Natural killer cell treated with Interleukin-12 subunit alpha and Interleukin-12 subunit beta and Interleukin-15 and Interleukin-18, amount 100 ng/mL, for 72 hours (primary cell): ENCODE data around the gene SYNPO2L. TPM values are rescaled to one million over a fixed set of nuclear protein-coding genes. Genes with fewer than 3 reads are reported as not detected.
"Not testable (repeated sequence)": the region's sequence is repeated elsewhere in the genome, so short reads cannot be mapped to it uniquely, and the experiment has no call there.

Experiments used
- ATAC-seq, 2 donors: fragments of 150-1000 bp; cut with Tn5 transposase in 1 of 2; sonication (Bioruptor Pico), chemical (Tn5 transposase) in 1 of 2; 2 replicates each; pipeline ENCODE4 v1.10.0; 2021
- DNase-seq: peaks from one replicate; pipeline ENCODE4 v3.0.0; 2022; ENCODE audit warnings: low spot score
- H3K27ac Mint-ChIP-seq, 2 donors: 1 replicate in 1 of 2; 2 replicates in 1 of 2; pipeline ENCODE4 v1.8.0; 2022; ENCODE audit warnings: mixed read lengths in 2 of 2, mild to moderate bottlenecking in 1 of 2, moderate library complexity in 1 of 2
- H3K27me3 Mint-ChIP-seq, 2 donors: 1 replicate in 1 of 2; 2 replicates in 1 of 2; pipeline ENCODE4 v1.8.0; 2022; ENCODE audit warnings: mixed read lengths in 2 of 2
- H3K36me3 Mint-ChIP-seq: one replicate; pipeline ENCODE4 v1.8.0; 2022; ENCODE audit warnings: mixed read lengths
- H3K4me1 Mint-ChIP-seq, 2 donors: 1 replicate in 1 of 2; 2 replicates in 1 of 2; pipeline ENCODE4 v1.8.0; 2022; ENCODE audit warnings: low read depth in 2 of 2, mixed read lengths in 2 of 2, mild to moderate bottlenecking in 1 of 2
- H3K4me3 Mint-ChIP-seq: one replicate; pipeline ENCODE4 v1.8.0; 2022; ENCODE audit warnings: mixed read lengths
- H3K9me3 Mint-ChIP-seq: 2 replicates; pipeline ENCODE4 v1.8.0; 2022; ENCODE audit warnings: mixed read lengths
- total RNA-seq, 2 donors: library from RNA; stranded (reverse); gene quantifications; one replicate each; pipeline ENCODE4 v1.2.3, GENCODE V29; 2022

SYNPO2L gene
- total RNA-seq, 2 donors from 2014 or later: not detected

GRCh38 chr10:73663621-73664020 lies 7.8 kb upstream of the SYNPO2L start:
- ATAC-seq, H3K9me3 Mint-ChIP-seq, DNase-seq, H3K4me1 Mint-ChIP-seq, H3K36me3 Mint-ChIP-seq, H3K4me3 Mint-ChIP-seq, H3K27me3 Mint-ChIP-seq, H3K27ac Mint-ChIP-seq: not testable (repeated sequence)

- H3K4me3 Mint-ChIP-seq, H3K9me3 Mint-ChIP-seq, H3K36me3 Mint-ChIP-seq, ATAC-seq, H3K27me3 Mint-ChIP-seq, DNase-seq, H3K4me1 Mint-ChIP-seq, H3K27ac Mint-ChIP-seq: not testable (repeated sequence)
Observed at GRCh38 chr10:73662705-73663104, 6.9 kb upstream of the SYNPO2L start.

- ATAC-seq (peak in 1 of 2 donors; percentile 35), DNase-seq (no peak)
- peaks cover 3 to 16% of the 10 kb centered on the region in 2 donors for H3K4me1 Mint-ChIP-seq
- H3K27ac Mint-ChIP-seq: no peak overlapping the region
- H3K9me3 Mint-ChIP-seq: no peaks in the 10 kb centered on the region
- H3K27me3 Mint-ChIP-seq: no peaks in the 10 kb centered on the region
- H3K36me3 Mint-ChIP-seq: no peaks in the 10 kb centered on the region
- H3K4me3 Mint-ChIP-seq: no peak overlapping the region
Observed at GRCh38 chr10:73655257-73655989, 406 bp downstream of the SYNPO2L start.

- Mint-ChIP-seq H3K27ac (no peak overlapping the region), H3K4me1 (peaks cover 3 to 16% of the 10 kb centered on the region in 2 donors), H3K9me3 (no peaks in the 10 kb centered on the region), H3K4me3 (no peak overlapping the region), H3K27me3 (no peaks in the 10 kb centered on the region), H3K36me3 (no peaks in the 10 kb centered on the region)
- no peak for DNase-seq
- no peak for ATAC-seq
Observed at GRCh38 chr10:73653701-73654100, 2.1 kb downstream of the SYNPO2L start.

GRCh38 chr10:73653195-73653594 lies 2.6 kb downstream of the SYNPO2L start:
- H3K9me3 Mint-ChIP-seq: no peaks in the 10 kb centered on the region
- no peak overlapping the region for H3K27ac Mint-ChIP-seq
- H3K4me1 Mint-ChIP-seq: peaks cover 3 to 16% of the 10 kb centered on the region in 2 donors
- H3K36me3 Mint-ChIP-seq: no peaks in the 10 kb centered on the region
- H3K4me3 Mint-ChIP-seq: no peak overlapping the region
- H3K27me3 Mint-ChIP-seq: no peaks in the 10 kb centered on the region
- DNase-seq: no peak
- no peak for ATAC-seq

GRCh38 chr10:73650537-73651331 lies 5.1 kb downstream of the SYNPO2L start:
- H3K4me3 Mint-ChIP-seq: no peak overlapping the region
- H3K27me3 Mint-ChIP-seq: no peaks in the 10 kb centered on the region
- H3K4me1 Mint-ChIP-seq: peaks cover 6 to 11% of the 10 kb centered on the region in 2 donors
- H3K27ac Mint-ChIP-seq: no peak overlapping the region
- no peaks in the 10 kb centered on the region for H3K9me3 Mint-ChIP-seq
- no peaks in the 10 kb centered on the region for H3K36me3 Mint-ChIP-seq
- DNase-seq (no peak), ATAC-seq (peak in 1 of 2 donors; percentile 66)

GRCh38 chr10:73649876-73650536 lies 5.8 kb downstream of the SYNPO2L start:
- Mint-ChIP-seq H3K27me3 (no peaks in the 10 kb centered on the region), H3K36me3 (no peaks in the 10 kb centered on the region), H3K9me3 (no peaks in the 10 kb centered on the region), H3K4me1 (peaks cover 10 to 11% of the 10 kb centered on the region in 2 donors), H3K27ac (no peak overlapping the region), H3K4me3 (no peak overlapping the region)
- ATAC-seq: no peak
- DNase-seq: no peak

- peak overlapping the region; percentile 1 for H3K4me3 Mint-ChIP-seq
- H3K4me1 Mint-ChIP-seq: peaks cover 18 to 19% of the 10 kb centered on the region in 2 donors
- H3K9me3 Mint-ChIP-seq: no peaks in the 10 kb centered on the region
- DNase-seq (no peak), ATAC-seq (no peak)
- H3K36me3 Mint-ChIP-seq: no peaks in the 10 kb centered on the region
- H3K27ac Mint-ChIP-seq: no peak overlapping the region
- no peaks in the 10 kb centered on the region for H3K27me3 Mint-ChIP-seq
Observed at GRCh38 chr10:73648975-73649829, 6.6 kb downstream of the SYNPO2L start.

- H3K36me3 Mint-ChIP-seq: no peaks in the 10 kb centered on the region
- no peak overlapping the region for H3K27ac Mint-ChIP-seq
- no peaks in the 10 kb centered on the region for H3K27me3 Mint-ChIP-seq
- H3K4me3 Mint-ChIP-seq: peak overlapping the region; percentile 40
- ATAC-seq: no peak
- DNase-seq: no peak
- H3K9me3 Mint-ChIP-seq: no peaks in the 10 kb centered on the region
- peaks cover 21 to 24% of the 10 kb centered on the region in 2 donors for H3K4me1 Mint-ChIP-seq
Observed at GRCh38 chr10:73647875-73648651, 7.8 kb downstream of the SYNPO2L start.

- no peak overlapping the region for H3K27ac Mint-ChIP-seq
- ATAC-seq (peak in 1 of 2 donors; percentile 40), DNase-seq (no peak)
- peak overlapping the region; percentile 40 for H3K4me3 Mint-ChIP-seq
- H3K4me1 Mint-ChIP-seq: peaks cover 21 to 24% of the 10 kb centered on the region in 2 donors
- H3K9me3 Mint-ChIP-seq: no peaks in the 10 kb centered on the region
- no peaks in the 10 kb centered on the region for H3K36me3 Mint-ChIP-seq
- no peaks in the 10 kb centered on the region for H3K27me3 Mint-ChIP-seq
Observed at GRCh38 chr10:73647211-73647874, 8.5 kb downstream of the SYNPO2L start.

- no peak for ATAC-seq
Observed at GRCh38 chr10:73646598-73647041, 9.2 kb downstream of the SYNPO2L start.

GRCh38 chr10:73645251-73645650 lies 10.6 kb downstream of the SYNPO2L start:
- DNase-seq (no peak), ATAC-seq (no peak)
- Mint-ChIP-seq H3K4me3 (no peak overlapping the region), H3K4me1 (peaks cover 17 to 21% of the 10 kb centered on the region in 2 donors), H3K36me3 (no peaks in the 10 kb centered on the region), H3K27ac (no peak overlapping the region), H3K9me3 (no peaks in the 10 kb centered on the region), H3K27me3 (peaks cover 0 to 3% of the 10 kb centered on the region in 2 donors)

More at GRCh38 chr10:73646598-73647041, 9.2 kb downstream of the SYNPO2L start:
- Mint-ChIP-seq H3K27me3 (no peaks in the 10 kb centered on the region), H3K27ac (peak overlapping the region in 1 of 2 donors; percentile 15), H3K4me3 (peak overlapping the region; percentile 15), H3K4me1 (peaks cover 21 to 24% of the 10 kb centered on the region in 2 donors), H3K9me3 (no peaks in the 10 kb centered on the region), H3K36me3 (no peaks in the 10 kb centered on the region)
- DNase-seq: no peak
